DOHH2 (cell line): ENCODE measurements around the gene HS3ST6.

Experiments
- H3F3A ChIP-seq: fragments of 200-600 bp; sonication (generic), shearing (Covaris generic); 2 replicates; pipeline ENCODE4 v1.6.0; 2016; ENCODE audit warnings: antibody characterized with exemption, mild to moderate bottlenecking; ENCODE audit not compliant: control insufficient read depth, insufficient read depth
- H3K27ac ChIP-seq: fragments of 200-600 bp; sonication (generic); 2 replicates; pipeline ENCODE4 v1.5.1; 2014; ENCODE audit warnings: low read depth, mild to moderate bottlenecking, low read length, moderate library complexity
- H3K27me3 ChIP-seq: fragments of 200-600 bp; sonication (generic); 2 replicates; pipeline ENCODE4 v1.6.1; 2014; ENCODE audit warnings: mild to moderate bottlenecking, low read length, mixed read lengths; ENCODE audit not compliant: control insufficient read depth
- H3K36me3 ChIP-seq: fragments of 200-600 bp; sonication (generic); 2 replicates; pipeline ENCODE4 v1.6.1; 2014; ENCODE audit warnings: mild to moderate bottlenecking, low read length, moderate library complexity, mixed read lengths; ENCODE audit not compliant: control insufficient read depth
- H3K4me1 ChIP-seq: fragments of 200-600 bp; sonication (generic); 2 replicates; pipeline ENCODE4 v1.6.1; 2014; ENCODE audit warnings: mild to moderate bottlenecking, low read length, mixed read lengths; ENCODE audit not compliant: control insufficient read depth
- H3K4me2 ChIP-seq: fragments of 200-600 bp; sonication (generic); 2 replicates; pipeline ENCODE4 v1.6.0; 2014; ENCODE audit warnings: mild to moderate bottlenecking, low read length, moderate library complexity
- H3K4me3 ChIP-seq: fragments of 200-600 bp; sonication (generic); 2 replicates; pipeline ENCODE4 v1.5.1; 2014; ENCODE audit warnings: mild to moderate bottlenecking, low read length, mixed read lengths
- H3K79me2 ChIP-seq: fragments of 200-600 bp; sonication (generic); 2 replicates; pipeline ENCODE4 v1.6.1; 2014; ENCODE audit warnings: mild to moderate bottlenecking, low read length, mixed read lengths; ENCODE audit not compliant: control insufficient read depth
- H3K9me2 ChIP-seq: fragments of 200-600 bp; sonication (generic); replicated peaks from 2 replicates; pipeline ENCODE4 v1.6.1; 2014; ENCODE audit warnings: mild to moderate bottlenecking, low read length, mixed read lengths; ENCODE audit not compliant: control insufficient read depth
- H3K9me3 ChIP-seq: fragments of 200-600 bp; sonication (generic); 2 replicates; pipeline ENCODE4 v1.6.1; 2014; ENCODE audit warnings: antibody characterized with exemption, low read length, mixed read lengths; ENCODE audit not compliant: control insufficient read depth, insufficient read depth
- H4K20me1 ChIP-seq: fragments of 200-600 bp; sonication (generic); 2 replicates; pipeline ENCODE4 v1.6.0; 2014; ENCODE audit warnings: low read depth, mild to moderate bottlenecking, antibody characterized with exemption, low read length, moderate library complexity; ENCODE audit not compliant: control insufficient read depth, insufficient read depth
- EZH2phosphoT487 ChIP-seq: fragments of 200-600 bp; sonication (generic); IDR thresholded peaks from 2 replicates; pipeline ENCODE4 v1.6.1; 2017; ENCODE audit warnings: borderline replicate concordance, mild to moderate bottlenecking, antibody characterized with exemption, low read length, moderate library complexity, mixed read lengths
- TF ChIP-seq, protein P1 (sequence below): fragments of 200-600 bp; sonication (generic); IDR thresholded peaks from one replicate; pipeline ENCODE4 v1.5.1; 2014; ENCODE audit warnings: antibody characterized with exemption, mild to moderate bottlenecking, low read depth, low read length; ENCODE audit not compliant: poor library complexity, severe bottlenecking

The HS3ST6 gene

DNA sequence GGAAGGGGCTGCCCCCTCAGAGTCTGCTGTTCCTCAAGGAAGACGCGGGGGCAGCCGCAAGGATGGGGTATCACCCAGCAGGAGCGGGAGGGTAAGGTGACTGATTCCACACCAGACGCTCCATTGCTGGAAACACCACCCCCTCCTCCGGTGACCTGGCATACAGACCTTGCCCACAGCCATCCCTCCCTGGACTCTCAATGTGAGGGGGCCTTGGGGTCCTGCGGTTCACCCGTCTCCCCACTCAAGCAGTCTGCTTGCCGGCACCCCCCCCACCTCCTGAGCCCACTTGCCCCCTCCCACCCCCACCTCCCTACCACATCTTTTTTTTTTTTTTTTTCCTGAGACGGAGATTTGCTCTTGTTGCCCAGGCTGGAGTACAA, 12.1 kb upstream of the HS3ST6 start:
- Histone ChIP-seq H4K20me1 (no peaks in the 10 kb centered on the region), H3K36me3 (no peaks in the 10 kb centered on the region), H3K79me2 (no peaks in the 10 kb centered on the region), H3K27me3 (0 out of 2 replicates have a peak, but pooled peaks cover 2% of the 10 kb centered on the region), H3K4me3 (no peak overlapping the region), H3K4me2 (no peak overlapping the region), H3K4me1 (peaks cover 8% of the 10 kb centered on the region), H3K9me2 (no peaks in the 10 kb centered on the region), H3F3A (no peaks in the 10 kb centered on the region), H3K27ac (no peak overlapping the region), H3K9me3 (no peaks in the 10 kb centered on the region)
- TF ChIP-seq, protein P1, sequence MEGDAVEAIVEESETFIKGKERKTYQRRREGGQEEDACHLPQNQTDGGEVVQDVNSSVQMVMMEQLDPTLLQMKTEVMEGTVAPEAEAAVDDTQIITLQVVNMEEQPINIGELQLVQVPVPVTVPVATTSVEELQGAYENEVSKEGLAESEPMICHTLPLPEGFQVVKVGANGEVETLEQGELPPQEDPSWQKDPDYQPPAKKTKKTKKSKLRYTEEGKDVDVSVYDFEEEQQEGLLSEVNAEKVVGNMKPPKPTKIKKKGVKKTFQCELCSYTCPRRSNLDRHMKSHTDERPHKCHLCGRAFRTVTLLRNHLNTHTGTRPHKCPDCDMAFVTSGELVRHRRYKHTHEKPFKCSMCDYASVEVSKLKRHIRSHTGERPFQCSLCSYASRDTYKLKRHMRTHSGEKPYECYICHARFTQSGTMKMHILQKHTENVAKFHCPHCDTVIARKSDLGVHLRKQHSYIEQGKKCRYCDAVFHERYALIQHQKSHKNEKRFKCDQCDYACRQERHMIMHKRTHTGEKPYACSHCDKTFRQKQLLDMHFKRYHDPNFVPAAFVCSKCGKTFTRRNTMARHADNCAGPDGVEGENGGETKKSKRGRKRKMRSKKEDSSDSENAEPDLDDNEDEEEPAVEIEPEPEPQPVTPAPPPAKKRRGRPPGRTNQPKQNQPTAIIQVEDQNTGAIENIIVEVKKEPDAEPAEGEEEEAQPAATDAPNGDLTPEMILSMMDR = no peak
- no peak for TF ChIP-seq EZH2phosphoT487

DNA sequence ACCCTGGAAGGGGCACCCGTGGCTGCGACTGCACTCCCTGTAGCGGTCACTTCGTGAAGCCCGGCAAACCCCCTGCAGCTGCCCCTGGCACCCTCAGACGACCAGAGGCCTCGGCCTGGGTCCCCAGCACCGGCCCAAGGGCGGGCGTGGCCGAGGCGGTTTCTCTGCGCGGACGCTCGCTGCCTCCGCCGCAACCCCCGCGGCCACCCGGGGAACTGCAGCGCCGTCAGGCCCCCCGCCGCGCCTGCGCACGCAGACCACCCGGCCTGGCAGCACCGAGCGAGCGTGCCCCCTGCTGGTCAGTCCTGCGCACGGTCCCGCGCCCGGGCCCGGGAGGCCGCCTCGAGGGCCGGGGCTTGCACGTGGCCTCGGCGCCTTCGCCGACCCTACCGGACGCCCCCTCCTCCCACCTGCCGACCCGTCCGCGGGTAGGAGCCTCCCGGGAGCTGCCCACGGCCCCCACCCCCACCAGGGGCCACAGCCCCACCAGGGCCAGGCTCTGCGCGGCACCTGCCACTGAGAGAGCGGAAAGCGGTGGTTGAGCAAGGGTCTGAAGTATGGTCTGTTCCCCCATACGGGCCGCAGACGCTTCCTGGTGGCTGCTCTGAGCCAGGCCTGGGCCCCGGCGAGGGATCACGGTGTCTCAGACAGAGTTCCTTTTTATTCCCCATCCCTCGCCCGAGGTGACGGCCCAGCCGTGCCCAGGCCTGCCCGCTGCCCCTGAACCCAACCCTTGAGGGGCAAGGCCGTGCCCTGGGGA, 11.5 kb upstream of the HS3ST6 start:
- Histone ChIP-seq H3F3A (no peaks in the 10 kb centered on the region), H3K27ac (no peak overlapping the region), H3K9me2 (no peaks in the 10 kb centered on the region), H3K9me3 (no peaks in the 10 kb centered on the region), H3K27me3 (0 out of 2 replicates have a peak, but pooled peaks cover 2% of the 10 kb centered on the region), H3K4me3 (peak overlapping the region; percentile 67), H3K36me3 (no peaks in the 10 kb centered on the region), H3K4me1 (peaks cover 8% of the 10 kb centered on the region), H3K79me2 (no peaks in the 10 kb centered on the region), H3K4me2 (peak overlapping the region; percentile 67), H4K20me1 (no peaks in the 10 kb centered on the region)
- TF ChIP-seq, protein P1 = peak; percentile 89
- TF ChIP-seq EZH2phosphoT487 = no peak

DNA sequence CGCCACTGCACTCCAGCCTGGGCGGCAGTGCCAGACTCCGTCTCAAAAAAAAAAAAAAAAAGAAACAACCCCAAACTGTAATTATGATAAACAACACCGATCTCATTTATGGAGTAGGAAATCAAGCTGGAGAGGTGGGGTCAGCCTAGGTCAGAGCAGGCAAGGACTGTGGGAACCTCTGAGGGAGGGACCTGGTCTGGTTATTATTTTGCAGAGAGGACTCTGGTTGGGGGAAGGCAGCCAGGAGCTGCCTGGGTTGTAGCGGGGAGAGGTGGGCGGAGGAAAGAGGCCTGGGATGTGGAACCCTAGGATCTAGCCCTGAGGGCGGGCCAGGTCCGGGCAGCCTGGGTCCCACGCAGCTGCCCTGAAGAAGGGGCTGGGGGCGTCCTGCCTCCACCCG, 10.9 kb upstream of the HS3ST6 start:
- H3K4me3 ChIP-seq = peak overlapping the region; percentile 67

More for the DNA sequence above, 10.9 kb upstream of the HS3ST6 start:
- no peaks in the 10 kb centered on the region for H3K36me3 ChIP-seq
- no peak overlapping the region for H3K27ac ChIP-seq
- H3K9me3 ChIP-seq = no peaks in the 10 kb centered on the region
- H3K4me2 ChIP-seq = peak overlapping the region; percentile 67
- H3K9me2 ChIP-seq = no peaks in the 10 kb centered on the region
- no peaks in the 10 kb centered on the region for H4K20me1 ChIP-seq
- no peaks in the 10 kb centered on the region for H3F3A ChIP-seq
- no peaks in the 10 kb centered on the region for H3K79me2 ChIP-seq
- peaks cover 8% of the 10 kb centered on the region for H3K4me1 ChIP-seq
- 0 out of 2 replicates have a peak, but pooled peaks cover 2% of the 10 kb centered on the region for H3K27me3 ChIP-seq
- TF ChIP-seq, protein P1 = no peak
- TF ChIP-seq EZH2phosphoT487 = no peak
